Measurements from ENCODE around the gene GAD1.

DNA sequence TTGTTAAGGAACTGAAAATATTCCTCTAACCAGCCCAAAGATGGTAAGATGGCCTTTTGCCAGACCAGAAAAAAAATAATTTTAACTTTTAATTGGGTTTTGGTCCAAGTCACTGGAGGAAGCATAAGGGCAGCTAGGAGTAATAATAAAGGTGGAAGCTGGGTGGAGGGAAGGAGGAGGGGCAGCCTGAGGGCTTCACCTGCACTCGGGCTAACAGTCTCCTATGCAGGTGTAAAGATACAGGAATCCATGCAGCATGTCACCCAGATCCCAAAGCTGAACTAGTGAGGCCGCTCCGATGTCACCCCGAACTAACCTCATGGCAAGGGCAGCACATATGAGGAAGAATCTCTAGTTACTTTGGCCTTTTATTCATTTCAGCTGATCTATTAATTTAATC is 75.2 kb downstream of the GAD1 start:
- TF ChIP-seq POLR2A (IDR thresholded peaks at IDR 0.05), result no peak
- TF ChIP-seq, protein P1, sequence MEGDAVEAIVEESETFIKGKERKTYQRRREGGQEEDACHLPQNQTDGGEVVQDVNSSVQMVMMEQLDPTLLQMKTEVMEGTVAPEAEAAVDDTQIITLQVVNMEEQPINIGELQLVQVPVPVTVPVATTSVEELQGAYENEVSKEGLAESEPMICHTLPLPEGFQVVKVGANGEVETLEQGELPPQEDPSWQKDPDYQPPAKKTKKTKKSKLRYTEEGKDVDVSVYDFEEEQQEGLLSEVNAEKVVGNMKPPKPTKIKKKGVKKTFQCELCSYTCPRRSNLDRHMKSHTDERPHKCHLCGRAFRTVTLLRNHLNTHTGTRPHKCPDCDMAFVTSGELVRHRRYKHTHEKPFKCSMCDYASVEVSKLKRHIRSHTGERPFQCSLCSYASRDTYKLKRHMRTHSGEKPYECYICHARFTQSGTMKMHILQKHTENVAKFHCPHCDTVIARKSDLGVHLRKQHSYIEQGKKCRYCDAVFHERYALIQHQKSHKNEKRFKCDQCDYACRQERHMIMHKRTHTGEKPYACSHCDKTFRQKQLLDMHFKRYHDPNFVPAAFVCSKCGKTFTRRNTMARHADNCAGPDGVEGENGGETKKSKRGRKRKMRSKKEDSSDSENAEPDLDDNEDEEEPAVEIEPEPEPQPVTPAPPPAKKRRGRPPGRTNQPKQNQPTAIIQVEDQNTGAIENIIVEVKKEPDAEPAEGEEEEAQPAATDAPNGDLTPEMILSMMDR (IDR thresholded peaks at IDR 0.05), result no peak
